Renal cortex interstitium (tissue), 11 donors: ENCODE data around the gene INO80E. TPM values are rescaled to one million over a fixed set of nuclear protein-coding genes. Genes with fewer than 3 reads are reported as not detected.
"Not testable (repeated sequence)": the region's sequence is repeated elsewhere in the genome, so short reads cannot be mapped to it uniquely, and the experiment has no call there.

Experiments used
- DNase-seq, 11 donors: peaks; one replicate each; pipeline ENCODE4 v3.0.0-alpha.2; 2013; ENCODE audit warnings: low read depth in 9 of 11, low spot score in 4 of 11; ENCODE audit errors: extremely low read depth in 1 of 11
- polyA plus RNA-seq, 3 donors: library from polyadenylated mRNA; unstranded; fragments of 120-200 nt; gene quantifications; one replicate each; pipeline ENCODE4 v1.2.1, GENCODE V29; 2013; ENCODE audit not compliant: insufficient read length in 3 of 3

INO80E gene
- polyA plus RNA-seq, 3 donors: 42.4 to 64.5 (median 53.7) TPM

- DNase-seq: no peak
Observed at GRCh38 chr16:30003670-30004423, 7.8 kb downstream of the INO80E start.

GRCh38 chr16:30004424-30004776 is 8.4 kb downstream of the INO80E start:
- DNase-seq: no peak

GRCh38 chr16:30004811-30005242 is 8.8 kb downstream of the INO80E start:
- no peak for DNase-seq

- DNase-seq: no peak
Observed at GRCh38 chr16:30005341-30006094, 9.5 kb downstream of the INO80E start.

- DNase-seq: no peak
Observed at GRCh38 chr16:30006095-30006473, 10.0 kb downstream of the INO80E start.

- no peak for DNase-seq
Observed at GRCh38 chr16:30006659-30007377, 10.8 kb downstream of the INO80E start.

GRCh38 chr16:30007378-30007895 is 11.4 kb downstream of the INO80E start:
- DNase-seq: no peak

- DNase-seq: no peak
Observed at GRCh38 chr16:30009085-30009862, 13.2 kb downstream of the INO80E start.

GRCh38 chr16:30009990-30010843 is 14.2 kb downstream of the INO80E start:
- no peak for DNase-seq

GRCh38 chr16:30010844-30011713 is 15.0 kb downstream of the INO80E start, which contains the start of gene DOC2A:
Gene DOC2A (minus strand): TSS chr16:30011027. CDS start chr16:30010222, 805 bp downstream.
- DNase-seq: no peak

- DNase-seq: no peak
Observed at GRCh38 chr16:30011714-30012504, 15.9 kb downstream of the INO80E start.

GRCh38 chr16:30012598-30012997 is 16.6 kb downstream of the INO80E start:
- DNase-seq: not testable (repeated sequence)

GRCh38 chr16:30015450-30015849 is 19.4 kb downstream of the INO80E start:
- DNase-seq: not testable (repeated sequence)

- no peak for DNase-seq
Observed at GRCh38 chr16:30016555-30017276, 20.7 kb downstream of the INO80E start.

- no peak for DNase-seq
Observed at GRCh38 chr16:30017277-30017656, 21.2 kb downstream of the INO80E start.

- not testable (repeated sequence) for DNase-seq
Observed at GRCh38 chr16:30017937-30018336, 21.9 kb downstream of the INO80E start.
